GM18519 (cell line): Measurements from ENCODE around the gene FOXJ1.

ENCODE experiments used
- ATAC-seq: cut with Tn5 transposase; IDR thresholded peaks from one replicate; pipeline ENCODE4 v1.9.1; 2021; ENCODE audit warnings: mild to moderate bottlenecking, moderate library complexity; ENCODE audit not compliant: unreplicated experiment, low FRiP score

The FOXJ1 gene

DNA sequence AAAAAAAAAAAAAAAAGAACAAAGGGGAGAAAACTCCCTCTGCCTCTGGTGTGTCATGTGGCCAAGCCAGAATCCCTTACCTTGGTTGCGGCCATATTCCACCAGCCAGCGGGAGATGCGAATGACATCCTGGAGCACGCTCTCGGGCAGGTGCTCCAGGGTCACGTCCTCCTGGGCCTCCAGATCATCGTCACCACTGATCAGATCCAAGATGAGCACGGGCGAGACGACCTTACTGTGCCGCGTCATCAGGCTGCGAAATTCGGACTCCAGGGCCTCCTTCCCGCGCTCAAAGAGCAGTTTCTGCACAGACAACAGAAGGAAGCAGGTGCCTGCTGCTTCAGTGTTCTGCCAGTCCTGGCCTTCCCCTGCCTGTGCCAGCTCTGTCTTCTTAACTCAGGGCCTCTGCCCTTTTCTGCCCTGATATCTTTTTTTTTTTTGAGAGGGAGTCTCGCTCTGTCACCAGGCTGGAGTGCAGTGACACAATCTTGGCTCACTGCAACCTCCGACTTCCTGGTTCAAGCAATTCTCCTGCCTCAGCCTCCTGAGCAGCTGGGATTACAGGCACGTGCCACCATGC, 43.2 kb downstream of the FOXJ1 start:
- ATAC-seq, result no peak

DNA sequence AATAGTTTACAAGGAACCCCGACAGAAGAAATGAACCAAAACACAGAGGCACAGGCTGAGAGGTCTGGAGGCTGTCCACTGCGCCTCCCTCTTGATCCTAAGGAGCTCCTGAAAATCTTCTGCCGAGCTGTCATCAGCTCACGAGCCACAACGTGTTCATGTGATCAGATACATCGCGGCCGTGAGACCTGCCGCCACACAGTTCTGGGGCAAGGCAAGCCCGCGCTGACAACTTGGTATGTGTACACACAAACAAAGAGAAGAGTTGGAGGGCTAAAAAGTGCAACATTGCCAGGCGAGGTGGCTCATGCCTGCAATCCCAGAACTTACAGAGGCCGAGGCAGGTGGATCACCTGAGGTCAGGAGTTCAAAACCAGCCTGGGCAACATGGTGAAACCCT, 45.1 kb downstream of the FOXJ1 start:
- ATAC-seq, result no peak

DNA sequence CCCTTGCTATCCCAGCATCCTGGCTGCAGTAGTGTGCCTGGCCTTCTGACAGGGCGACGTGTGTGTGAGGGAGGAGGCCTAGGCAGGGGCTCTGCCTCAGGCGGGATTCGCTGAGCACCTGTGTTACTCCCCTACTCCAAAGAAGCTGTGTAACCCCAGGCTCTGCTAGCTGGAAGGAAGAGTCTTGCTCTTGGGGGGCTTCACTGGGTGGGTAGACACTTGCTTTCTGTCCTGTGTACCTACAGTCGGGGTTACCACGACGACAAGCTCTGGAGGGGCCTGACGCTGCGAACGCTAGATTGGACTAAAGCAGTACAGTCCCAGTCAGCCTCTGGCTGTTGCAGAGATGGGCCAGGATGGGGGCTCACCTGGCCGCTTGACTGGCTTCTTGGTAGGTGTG, 47.0 kb downstream of the FOXJ1 start:
- no peak for ATAC-seq

DNA sequence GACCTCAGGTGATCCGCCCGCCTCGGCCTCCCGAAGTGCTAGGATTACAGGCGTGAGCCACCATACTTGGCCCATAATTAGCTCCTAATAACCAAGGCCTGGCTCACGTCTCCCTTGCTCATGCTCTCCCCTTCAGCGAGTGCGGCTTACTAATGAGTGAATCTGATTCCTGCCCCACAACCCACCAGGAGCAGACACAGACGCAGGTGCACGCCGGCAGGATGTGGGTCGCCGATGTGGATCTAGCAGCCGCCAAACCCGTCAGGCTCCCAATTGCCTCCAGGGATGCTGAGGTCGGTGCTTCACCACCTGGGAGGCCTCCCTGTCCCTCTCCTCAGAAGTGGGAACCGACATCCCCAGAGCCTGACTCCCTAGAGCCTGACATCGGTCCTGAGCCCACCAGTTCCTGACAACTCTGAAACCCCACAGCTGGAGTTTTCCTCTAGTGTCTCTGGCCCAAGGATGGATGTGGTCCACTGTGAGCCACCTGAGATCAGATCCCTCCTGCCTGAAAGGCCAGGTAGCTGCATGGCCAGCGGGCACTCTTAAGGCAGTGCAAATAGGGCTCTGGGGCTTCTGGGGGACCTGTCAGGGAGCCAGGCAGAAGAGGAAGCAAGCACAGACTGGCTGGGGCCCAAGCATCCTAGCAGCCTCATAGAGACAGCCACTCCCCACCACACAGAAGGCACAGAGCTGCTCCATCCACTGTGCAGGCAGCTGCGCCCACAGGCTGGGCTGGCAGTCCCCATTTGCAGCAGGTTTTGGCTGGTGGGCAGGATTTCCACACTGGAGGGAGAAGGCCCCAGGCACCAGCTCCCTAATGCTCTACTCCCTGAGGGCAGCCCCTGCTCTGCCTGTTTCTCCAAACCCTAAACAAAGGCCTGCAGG, 48.3 kb downstream of the FOXJ1 start:
- no peak for ATAC-seq

DNA sequence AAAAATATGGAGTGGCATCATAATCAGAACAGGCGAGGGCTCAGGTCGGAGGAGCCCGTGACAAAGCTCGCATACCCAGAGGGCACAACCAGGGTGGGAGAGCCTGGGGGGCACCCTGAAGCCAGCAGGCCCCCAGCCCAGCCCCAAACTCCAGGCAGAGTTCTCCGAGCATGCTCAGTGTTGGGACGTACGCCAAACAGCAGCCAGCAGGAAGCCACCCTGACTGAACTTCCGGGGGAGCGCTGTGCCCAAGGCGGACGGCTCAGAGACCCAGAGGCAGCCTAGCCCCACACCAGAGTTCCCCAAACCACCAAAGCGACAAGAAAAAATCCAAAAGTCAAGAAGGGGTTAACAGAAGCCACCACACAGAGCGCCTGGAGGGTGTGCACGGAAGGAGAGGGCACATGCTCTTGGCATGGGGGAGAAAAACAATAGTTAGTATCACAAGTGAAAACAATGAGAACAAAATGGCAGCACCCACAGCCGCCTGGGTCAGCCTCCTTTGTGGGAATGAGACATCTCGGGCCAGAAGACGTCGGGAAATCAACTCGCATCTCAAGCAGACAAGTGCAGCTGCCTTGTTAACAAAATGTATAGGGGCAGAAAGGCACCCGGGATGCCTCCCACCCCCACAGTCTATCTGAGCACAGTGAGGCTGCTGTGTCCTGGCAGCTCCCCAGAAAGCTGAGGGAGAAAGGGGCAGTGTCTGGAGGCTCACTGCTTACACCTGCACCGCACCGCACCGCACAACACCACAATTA, 49.3 kb downstream of the FOXJ1 start:
- ATAC-seq, result no peak

DNA sequence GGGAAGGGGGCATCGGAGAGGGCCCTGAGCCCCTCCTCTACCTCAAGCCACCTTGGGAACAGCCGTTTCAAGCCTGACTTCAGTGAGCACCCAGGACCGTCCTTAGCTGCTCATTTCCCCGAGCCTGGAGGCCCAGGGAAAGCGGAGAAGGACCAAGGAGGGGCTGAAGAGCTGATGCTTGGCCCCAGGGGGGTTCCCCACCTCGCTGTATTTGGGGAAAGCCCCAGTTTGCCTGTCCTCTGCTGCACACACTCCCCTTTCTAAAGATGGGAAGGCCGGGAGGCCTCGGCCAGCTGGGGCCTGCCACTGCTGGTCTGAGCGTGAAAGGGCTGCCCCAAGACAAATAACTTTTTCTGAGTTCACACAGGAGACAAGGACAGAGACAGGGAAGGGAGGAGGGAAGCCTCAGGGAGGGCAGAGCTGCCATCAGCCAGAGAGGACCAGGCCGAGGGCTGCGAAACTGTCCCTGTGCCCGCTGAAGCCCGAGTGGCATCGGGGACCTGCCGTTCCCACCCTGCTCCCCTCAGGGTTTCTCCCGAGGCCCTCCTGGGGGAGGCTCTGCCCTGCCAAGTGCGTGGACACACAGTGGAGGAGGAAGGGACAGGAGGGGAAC, 50.4 kb downstream of the FOXJ1 start:
- no peak for ATAC-seq

DNA sequence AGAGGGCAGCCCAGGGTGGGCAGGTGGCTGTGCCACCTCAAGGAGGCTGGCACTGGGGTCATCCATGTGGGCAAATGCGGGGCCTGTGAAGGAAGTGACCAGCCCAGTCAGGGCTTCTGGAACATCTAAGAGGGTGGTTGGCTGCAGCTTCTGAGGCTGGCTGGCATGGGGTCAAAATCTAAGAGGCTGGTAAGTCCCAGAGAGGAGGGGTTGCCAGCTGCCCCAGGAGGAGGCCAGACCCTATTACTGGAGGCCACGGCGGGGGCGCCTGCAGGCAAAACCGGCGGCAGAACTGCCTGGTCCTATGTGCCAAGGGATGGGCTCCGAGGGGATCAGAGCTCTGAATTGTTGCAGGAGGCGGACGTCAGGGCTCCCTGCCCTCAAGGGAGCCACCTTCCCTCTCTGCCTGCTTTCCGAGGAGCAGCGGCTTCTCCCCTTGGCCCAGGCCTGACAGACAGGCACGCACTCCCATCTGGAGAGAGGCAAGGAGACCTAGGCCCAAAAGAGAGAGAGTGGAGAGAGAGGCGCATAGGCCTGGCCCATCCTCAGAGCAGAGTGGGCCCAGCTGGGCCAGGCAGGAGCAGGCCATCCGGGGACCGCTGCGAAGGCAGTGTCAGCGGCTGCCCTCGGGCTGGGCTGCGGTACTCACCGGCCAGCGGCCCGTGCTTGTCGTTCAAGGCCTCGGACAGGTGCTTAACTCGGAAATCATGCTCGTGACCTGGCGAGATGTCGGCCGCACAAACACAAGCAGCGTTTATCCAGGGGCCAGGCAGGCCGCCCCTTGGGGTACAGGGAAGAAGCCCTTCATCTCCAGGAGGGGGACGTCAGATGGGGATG, 51.1 kb downstream of the FOXJ1 start:
- no peak for ATAC-seq

DNA sequence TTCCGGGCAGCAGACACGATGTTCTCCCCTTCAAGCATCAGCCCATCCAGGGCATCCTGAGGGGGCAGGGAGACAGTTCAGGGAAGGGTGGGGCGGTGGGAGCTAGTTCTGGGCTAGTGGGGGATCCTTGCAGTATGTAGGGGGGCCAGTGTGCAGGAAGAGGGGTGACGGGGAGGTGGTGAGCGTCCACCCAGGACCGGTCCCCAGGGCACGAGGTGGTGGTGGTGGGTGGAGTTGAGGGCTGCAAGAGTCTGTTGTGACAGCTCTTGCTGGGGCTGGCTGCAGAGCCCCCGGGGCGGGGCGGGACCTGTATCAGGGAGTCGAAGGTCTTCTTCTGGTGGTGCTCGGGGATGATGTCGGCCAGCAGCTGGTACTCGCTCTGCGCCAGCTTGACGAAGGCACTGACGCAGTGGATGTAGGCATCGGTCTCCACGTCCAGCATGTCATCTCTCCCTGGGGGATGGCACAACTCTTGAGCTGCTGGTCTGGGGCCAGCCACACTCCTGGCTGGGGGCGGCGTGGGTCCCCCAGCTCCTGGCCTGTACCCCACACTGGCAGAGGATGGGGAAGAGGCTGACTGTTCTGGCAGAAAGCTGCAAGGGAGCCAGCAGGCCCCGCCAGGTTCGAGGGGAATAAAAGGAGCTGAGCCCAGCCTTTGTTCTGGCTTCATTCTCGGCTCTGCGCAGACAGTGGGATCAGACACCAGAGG, 52.0 kb downstream of the FOXJ1 start:
- no peak for ATAC-seq

DNA sequence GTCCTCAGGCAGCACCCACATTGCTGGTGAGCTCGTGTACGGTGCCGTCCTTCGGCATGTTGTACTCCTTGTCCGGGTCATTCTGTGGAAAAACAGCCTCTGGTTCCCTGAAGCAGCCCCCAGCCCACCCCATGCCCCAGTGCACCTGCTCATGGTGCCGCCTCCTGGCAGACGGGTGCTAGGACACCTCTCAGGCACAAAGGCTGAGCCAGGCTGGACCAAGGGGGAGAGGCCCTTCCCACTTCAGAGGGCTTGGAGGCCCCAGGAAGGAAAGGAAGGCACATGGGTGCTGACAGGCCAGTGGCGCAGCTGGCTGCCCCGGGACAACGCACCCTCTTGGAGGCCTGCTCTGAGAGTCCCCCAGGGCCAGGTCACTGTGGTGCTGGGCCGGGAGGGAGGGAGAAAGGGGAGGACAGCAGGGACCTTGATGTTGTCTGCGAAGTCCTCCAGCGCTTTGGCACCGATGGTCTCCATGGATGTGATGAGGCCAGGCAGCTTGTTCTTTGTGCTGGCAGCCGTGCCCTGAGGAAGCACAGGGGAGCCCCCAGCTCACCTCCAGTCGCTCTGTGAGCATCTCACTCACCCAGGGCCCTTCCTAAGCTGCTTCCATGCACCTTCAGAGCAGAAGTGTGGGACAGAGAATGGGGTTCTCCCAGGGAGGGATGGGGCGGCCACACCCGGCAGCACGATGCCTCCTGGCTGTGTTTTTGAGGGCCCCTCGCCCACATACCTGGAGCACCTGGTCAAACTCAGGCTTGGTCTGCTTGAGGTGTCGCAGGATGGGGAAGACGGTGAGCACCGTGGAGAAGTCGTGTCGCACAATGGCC, 52.8 kb downstream of the FOXJ1 start:
- no peak for ATAC-seq

DNA sequence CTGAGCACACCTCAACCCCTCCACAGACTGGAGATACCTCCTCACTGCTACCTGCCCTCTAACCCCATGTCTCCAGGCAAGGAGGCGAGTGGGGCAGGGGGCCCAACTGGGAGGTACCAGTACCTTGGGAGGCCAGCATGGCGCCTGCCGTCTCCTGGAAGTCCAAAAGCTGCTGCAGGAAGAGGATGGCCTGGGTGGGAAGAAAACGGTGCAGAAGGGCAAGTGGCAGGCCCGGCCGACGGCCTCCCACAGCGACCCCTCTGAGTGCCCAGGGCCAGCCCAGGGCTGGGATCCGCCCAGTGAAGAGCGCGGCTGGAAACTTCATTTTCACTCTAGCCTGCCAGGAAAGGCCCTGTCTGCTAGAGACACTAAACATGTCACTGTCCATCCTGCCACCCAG, 53.5 kb downstream of the FOXJ1 start:
- no peak for ATAC-seq

DNA sequence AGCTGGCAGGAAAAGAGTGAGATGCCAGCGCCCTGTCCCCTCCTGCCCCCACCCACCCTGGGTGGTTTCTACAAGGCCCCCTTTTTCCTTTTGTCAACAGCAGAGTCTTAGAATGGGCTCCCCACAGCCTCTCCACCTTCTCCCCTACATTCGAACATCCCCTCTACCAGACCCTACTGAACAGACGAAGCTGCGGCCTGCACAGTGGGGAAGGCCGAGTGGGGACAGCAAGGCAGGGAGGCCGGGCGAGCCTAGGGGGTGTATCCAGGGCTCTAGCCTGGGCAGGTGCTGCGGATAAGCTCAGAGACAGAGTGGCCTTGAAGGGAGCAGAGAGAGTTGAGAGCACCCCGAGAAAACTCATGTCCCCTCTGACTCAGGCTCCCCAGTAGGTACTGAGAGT, 54.7 kb downstream of the FOXJ1 start:
- ATAC-seq, result no peak
